ENCODE results near the gene SRGAP1.

The SRGAP1 gene

GRCh38 chr12:64181430-64182291, 337.2 kb downstream of the SRGAP1 start:
- TF ChIP-seq CTCF (IDR thresholded peaks at IDR 0.05; ENCODE audit: low read depth, low read length): peak; percentile 68
- DNase-seq (ENCODE audit: extremely low read depth, low read depth): peak; percentile 87

GRCh38 chr12:64184216-64184615, 339.7 kb downstream of the SRGAP1 start:
- TF ChIP-seq CTCF (IDR thresholded peaks at IDR 0.05; ENCODE audit: low read depth, low read length): no peak
- no peak for DNase-seq (ENCODE audit: extremely low read depth, low read depth)

GRCh38 chr12:64186789-64187188, 342.3 kb downstream of the SRGAP1 start:
- DNase-seq (ENCODE audit: extremely low read depth, low read depth): no peak
- TF ChIP-seq CTCF (IDR thresholded peaks at IDR 0.05; ENCODE audit: low read depth, low read length): no peak

GRCh38 chr12:64187370-64187769, 342.9 kb downstream of the SRGAP1 start:
- no peak for DNase-seq (ENCODE audit: extremely low read depth, low read depth)
- TF ChIP-seq CTCF (IDR thresholded peaks at IDR 0.05; ENCODE audit: low read depth, low read length): no peak

GRCh38 chr12:64187794-64188193, 343.3 kb downstream of the SRGAP1 start:
- no peak for DNase-seq (ENCODE audit: extremely low read depth, low read depth)
- no peak for TF ChIP-seq CTCF (IDR thresholded peaks at IDR 0.05; ENCODE audit: low read depth, low read length)

- no peak for TF ChIP-seq CTCF (IDR thresholded peaks at IDR 0.05; ENCODE audit: low read depth, low read length)
- no peak for DNase-seq (ENCODE audit: extremely low read depth, low read depth)
Observed at GRCh38 chr12:64189530-64189929, 345.0 kb downstream of the SRGAP1 start.

GRCh38 chr12:64190140-64190539, 345.6 kb downstream of the SRGAP1 start:
- DNase-seq (ENCODE audit: extremely low read depth, low read depth): no peak
- no peak for TF ChIP-seq CTCF (IDR thresholded peaks at IDR 0.05; ENCODE audit: low read depth, low read length)
